CMK (cell line): Measurements from ENCODE around the gene KRT6C.
"Not testable (repeated sequence)": the region's sequence is repeated elsewhere in the genome, so short reads cannot be mapped to it uniquely, and the experiment has no call there.

Source experiments
- DNase-seq: peaks from one replicate; pipeline ENCODE4 v3.0.0-alpha.2; 2010; ENCODE audit warnings: low read depth

Gene KRT6C

GRCh38 chr12:52499806-52500560, 26.4 kb upstream of the KRT6C start:
- no peak for DNase-seq

- DNase-seq: no peak
Observed at GRCh38 chr12:52498946-52499345, 25.3 kb upstream of the KRT6C start.

GRCh38 chr12:52497975-52498374, 24.4 kb upstream of the KRT6C start:
- DNase-seq: no peak

GRCh38 chr12:52496590-52497071, 23.0 kb upstream of the KRT6C start:
- DNase-seq: no peak

GRCh38 chr12:52496054-52496453, 22.4 kb upstream of the KRT6C start:
- DNase-seq: no peak

GRCh38 chr12:52495389-52495788, 21.8 kb upstream of the KRT6C start:
- no peak for DNase-seq

GRCh38 chr12:52494518-52494917, 20.9 kb upstream of the KRT6C start:
- DNase-seq: no peak

GRCh38 chr12:52494100-52494499, 20.5 kb upstream of the KRT6C start:
- DNase-seq: no peak

GRCh38 chr12:52493172-52493571, 19.6 kb upstream of the KRT6C start, which contains the start of gene KRT6A:
KRT6A (minus strand) TSS chr12:52493257; CDS start chr12:52493188, 69 bp downstream.
- DNase-seq: no peak

GRCh38 chr12:52492405-52492804, 18.8 kb upstream of the KRT6C start:
- DNase-seq: not testable (repeated sequence)

- DNase-seq: not testable (repeated sequence)
Observed at GRCh38 chr12:52491495-52491894, 17.9 kb upstream of the KRT6C start.

- DNase-seq: no peak
Observed at GRCh38 chr12:52488736-52489135, 15.1 kb upstream of the KRT6C start.

- not testable (repeated sequence) for DNase-seq
Observed at GRCh38 chr12:52487744-52488443, 14.3 kb upstream of the KRT6C start.

- DNase-seq: no peak
Observed at GRCh38 chr12:52487211-52487610, 13.6 kb upstream of the KRT6C start.

- DNase-seq: no peak
Observed at GRCh38 chr12:52486166-52487105, 12.8 kb upstream of the KRT6C start.

GRCh38 chr12:52480073-52480472, 6.5 kb upstream of the KRT6C start:
- no peak for DNase-seq

- no peak for DNase-seq
Observed at GRCh38 chr12:52477651-52478050, 4.0 kb upstream of the KRT6C start.

- no peak for DNase-seq
Observed at GRCh38 chr12:52474212-52474611, 607 bp upstream of the KRT6C start.

GRCh38 chr12:52469853-52470252, 3.8 kb downstream of the KRT6C start:
- no peak for DNase-seq

- no peak for DNase-seq
Observed at GRCh38 chr12:52464897-52465296, 8.7 kb downstream of the KRT6C start.

- no peak for DNase-seq
Observed at GRCh38 chr12:52461693-52462092, 11.9 kb downstream of the KRT6C start.

GRCh38 chr12:52458861-52459260, 14.7 kb downstream of the KRT6C start:
- DNase-seq: no peak
